GM19467 (cell line): ENCODE results near the gene GAS5.
"Not testable (repeated sequence)": the region's sequence is repeated elsewhere in the genome, so short reads cannot be mapped to it uniquely, and the experiment has no call there.

Source experiments
- ATAC-seq: cut with Tn5 transposase; IDR thresholded peaks from one replicate; pipeline ENCODE4 v1.9.1; 2021; ENCODE audit warnings: mild to moderate bottlenecking, moderate library complexity; ENCODE audit not compliant: unreplicated experiment

The GAS5 gene

DNA sequence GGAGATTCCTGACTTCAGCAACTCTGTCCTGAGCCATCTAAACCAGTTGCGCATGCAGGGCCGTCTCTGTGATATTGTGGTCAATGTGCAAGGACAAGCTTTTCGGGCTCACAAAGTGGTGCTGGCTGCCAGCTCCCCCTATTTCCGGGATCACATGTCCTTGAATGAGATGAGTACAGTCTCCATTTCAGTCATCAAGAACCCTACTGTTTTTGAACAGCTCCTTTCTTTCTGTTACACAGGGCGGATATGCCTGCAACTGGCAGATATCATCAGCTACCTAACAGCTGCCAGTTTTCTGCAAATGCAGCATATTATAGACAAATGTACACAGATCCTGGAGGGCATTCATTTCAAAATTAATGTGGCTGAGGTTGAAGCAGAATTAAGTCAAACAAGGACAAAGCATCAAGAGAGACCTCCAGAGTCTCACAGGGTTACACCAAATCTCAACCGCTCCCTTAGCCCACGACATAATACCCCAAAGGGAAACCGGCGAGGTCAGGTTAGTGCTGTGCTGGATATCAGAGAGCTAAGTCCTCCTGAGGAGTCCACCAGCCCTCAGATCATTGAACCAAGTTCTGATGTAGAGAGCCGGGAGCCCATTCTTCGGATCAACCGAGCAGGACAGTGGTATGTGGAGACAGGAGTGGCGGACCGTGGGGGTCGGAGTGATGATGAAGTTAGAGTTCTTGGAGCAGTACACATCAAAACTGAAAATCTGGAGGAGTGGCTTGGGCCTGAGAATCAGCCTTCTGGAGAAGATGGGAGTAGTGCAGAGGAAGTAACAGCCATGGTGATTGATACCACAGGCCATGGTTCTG is 2.7 kb upstream of the GAS5 start:
- no peak for ATAC-seq

DNA sequence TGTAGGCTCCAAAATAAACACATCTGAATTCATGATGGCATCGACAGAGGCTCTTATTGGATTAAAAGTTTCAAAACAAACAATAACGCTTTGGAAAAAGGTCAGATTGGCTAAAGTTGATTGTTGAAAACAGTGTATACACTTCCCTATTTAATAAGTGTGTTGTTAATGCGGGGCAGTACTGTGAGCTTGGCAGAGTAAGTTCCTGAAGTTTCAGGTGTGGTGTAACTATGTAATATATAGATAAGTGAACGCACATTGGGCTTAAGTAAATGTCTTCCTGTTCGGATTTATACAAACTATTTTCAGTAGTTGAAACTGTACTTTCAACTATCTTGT is 1.2 kb upstream of the GAS5 start:
- ATAC-seq: no peak

DNA sequence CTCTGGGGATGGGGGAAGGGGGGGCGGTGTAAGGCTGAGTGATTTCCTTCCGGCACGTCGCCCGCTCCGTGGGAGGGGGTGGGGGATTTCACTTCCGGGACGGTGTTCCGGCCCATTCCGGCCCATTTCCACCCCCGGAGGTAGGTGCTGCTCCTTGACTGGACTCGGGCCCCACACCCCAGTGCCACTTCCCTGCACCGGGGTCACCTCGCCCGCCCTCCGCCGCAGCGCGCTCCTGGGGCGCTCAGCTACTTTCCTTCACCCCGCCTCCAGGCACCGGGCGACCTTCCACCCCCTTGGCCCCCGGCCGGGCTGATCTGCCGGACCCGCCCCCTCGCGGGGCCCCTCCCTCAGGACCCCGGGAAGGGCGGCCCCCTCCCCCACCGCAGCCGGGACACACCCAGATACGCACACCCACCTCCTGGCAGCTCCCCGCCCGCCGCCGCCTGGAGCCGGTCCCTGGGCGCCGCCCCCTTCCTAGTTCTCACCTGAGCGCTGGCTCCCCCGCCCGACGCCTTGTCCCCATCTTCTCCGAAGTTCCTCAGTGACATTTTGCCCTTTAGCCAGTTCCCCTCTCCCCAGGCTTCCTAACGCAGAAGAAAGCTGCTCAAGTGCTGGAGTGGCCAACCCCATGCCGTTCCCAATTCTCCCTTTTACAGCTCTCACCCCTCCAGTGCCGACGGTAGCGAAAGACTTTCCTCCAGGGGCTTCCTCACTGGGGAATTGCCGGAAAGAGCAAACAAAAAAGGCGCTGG is 654 bp upstream of the GAS5 start, which contains the start of gene ZBTB37:
Gene ZBTB37 (plus strand): TSS at position 115 of the 755 bp plus-strand sequence. CDS start 1,846 bp downstream, outside the sequence.
- ATAC-seq: peak; percentile 50

DNA sequence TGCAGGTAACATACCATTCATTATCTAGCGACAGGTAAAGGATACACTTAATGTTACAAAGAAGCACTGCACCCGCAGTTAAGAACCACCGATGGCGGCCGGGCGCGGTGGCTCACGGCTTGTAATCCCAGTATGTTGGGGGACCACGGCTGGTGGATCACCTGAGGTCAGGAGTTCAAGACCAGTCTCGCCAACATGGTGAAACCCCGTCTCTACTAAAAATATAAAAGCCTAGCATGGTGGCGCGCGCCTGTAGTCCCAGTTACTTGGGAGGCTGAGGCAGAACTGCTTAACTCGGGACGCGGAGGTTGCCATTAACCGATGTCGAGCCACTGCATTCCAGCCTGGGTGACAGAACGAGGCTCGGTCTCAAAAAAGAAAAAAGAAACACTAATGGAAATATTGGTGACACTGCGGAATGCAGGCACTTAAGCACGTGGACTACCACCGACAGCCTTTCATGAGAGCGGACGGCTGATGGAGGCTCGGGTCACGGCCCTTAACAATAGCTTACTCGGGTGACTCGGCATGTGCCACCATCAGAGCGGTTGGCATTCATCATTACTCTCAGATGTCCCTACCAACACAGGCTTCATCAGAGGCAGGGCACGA is 542 bp downstream of the GAS5 start:
- ATAC-seq: no peak

DNA sequence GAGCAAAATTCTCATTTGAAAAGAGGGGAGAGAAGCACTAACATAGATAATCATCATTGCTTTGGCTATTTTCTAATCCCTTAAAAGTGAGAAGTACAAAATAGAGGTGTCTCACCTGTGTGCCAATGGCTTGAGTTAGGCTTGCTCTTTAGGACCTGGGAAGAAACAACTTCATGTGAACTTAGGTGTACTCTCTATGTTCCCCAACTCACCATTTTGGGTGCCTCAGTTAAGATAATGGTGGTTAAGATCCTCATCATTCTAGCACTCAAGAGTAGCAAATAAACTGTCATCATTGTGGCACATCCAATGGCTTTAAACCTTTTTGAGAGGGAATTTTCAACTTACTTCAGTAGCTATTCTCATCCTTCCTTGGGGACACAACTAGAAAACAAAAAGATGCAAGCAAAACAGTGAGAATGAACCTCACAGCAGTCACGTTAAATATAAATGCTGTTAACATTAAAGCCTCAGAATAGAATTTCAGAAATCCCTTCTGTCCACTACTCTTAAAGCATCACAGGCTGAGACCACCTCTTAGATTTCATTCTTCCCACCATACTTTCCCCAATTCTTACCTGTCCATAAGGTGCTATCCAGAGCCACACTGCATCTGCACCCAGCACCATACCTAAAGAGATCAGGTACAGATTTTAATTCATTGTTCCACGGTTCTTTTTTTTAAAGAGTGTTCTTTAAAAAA is 1.2 kb downstream of the GAS5 start:
- ATAC-seq: no peak

DNA sequence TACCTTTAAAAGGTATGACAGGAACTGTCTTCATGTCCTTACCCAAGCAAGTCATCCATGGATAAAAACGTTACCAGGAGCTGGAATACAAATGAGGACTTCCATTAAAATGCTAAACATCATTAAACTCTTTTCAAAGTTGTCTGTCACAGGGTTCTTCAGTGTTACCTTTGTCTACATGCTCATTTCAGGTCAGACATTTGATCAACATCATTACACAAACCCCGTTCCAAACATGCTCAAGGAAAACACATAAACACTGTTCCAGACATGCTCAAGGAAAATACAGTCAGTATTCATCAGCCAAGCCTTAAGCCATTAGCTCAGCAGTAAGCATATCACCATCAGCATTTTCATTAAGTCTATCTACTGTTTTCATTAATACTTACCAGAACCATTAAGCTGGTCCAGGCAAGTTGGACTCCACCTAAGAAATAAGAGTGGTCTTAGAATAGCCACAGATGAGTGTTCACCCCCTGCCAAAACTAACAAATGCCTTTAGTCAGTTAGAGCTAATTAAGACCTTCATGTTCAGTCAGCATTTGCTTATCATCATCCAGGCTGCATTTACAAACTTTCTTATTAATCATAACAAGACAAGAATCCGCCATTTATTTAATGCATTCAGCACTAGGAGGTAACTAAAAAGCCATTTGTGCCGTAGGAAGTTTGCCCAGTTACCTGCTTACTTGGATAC is 2.2 kb downstream of the GAS5 start:
- no peak for ATAC-seq

DNA sequence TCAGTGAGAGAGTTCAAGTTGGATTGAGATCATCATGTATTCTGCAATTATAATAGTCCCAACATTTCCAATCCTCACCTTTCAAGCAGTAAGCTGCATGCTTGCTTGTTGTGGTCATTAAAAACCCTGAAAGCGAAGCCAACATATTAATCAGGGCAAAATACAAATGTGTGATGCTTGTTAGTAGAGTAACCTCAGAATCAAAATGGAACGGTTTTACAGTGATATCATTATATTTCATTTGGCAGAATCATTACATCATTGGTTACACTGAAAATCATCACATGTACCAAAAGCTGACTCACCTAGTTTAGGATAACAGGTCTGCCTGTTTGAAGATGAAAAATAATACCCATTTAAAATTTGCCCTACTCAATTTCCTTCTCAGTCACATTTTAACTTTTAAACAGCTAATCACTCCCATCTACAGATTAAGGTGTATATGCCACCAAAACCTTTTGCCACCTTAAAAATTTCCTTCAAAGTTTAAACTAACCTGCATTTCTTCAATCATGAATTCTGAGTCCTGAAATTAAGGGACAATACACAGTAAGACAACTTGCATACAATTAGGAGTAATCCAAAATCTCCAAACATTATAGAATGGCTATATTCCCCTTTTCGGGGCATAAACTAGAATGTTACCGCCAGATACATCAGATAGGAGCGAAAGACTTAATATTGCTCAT is 3.5 kb downstream of the GAS5 start:
- no peak for ATAC-seq

DNA sequence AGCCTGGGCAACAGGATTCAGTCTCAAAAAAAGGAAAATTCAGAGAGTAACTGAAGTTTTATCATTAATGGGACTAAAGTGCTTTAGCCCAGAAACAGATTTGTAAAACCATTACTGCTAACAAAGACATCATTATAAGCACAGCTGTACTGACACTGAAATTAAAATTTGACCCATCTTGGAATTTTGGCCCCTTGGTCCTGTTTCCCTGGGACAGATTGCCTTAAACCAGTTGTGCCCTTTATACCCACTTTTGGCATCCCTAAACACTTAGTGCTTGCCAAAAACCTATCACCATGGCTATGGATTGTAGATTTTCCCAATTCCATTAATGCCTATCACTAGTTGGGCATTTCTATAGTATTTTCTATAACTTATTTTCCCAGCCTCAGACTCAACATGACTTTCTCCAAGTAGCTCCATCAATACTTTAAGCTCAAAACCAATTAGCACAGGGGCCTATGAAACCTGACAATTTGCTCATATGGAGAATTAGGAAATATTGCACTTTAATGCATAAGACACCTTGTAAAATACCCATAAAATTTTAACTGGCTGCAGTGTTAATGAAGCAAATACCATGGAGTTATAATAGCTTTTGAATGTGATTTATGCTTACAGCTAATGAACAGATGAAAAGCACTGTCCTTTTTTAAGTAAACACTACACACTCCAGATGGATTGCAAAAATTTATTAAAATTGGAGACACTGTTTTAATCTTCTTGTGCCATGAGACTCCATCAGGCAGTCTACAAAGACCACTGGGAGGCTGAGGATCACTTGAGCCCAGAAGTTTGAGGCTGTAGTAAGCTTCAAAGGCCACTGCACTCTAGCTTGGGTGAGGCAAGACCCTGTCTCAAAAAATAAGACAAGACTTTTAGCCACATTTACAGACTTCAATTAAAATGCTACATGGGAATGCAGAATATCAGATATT is 4.3 kb downstream of the GAS5 start:
- no peak for ATAC-seq

DNA sequence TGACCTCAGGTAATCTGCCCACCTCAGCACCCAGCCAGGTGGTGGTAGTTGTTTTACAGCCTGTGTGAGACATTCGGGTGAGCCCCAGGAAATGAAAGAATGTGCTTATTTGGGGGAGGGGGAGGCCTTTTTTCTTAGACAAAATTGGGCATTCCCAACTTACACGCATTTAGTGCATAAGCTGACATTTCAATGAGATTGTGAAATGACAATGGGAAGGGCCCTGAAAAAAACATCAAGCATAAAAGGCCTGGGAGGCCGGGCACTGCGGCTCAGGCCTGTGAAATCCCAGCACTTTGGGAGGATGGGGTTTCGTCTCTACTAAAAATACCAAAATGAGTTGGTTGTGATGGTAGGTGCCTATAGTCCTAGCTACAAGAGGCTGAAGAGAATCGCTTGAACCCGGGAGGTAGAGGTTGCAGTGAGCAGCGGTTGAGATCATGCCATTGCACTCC is 5.0 kb downstream of the GAS5 start:
- ATAC-seq: no peak

DNA sequence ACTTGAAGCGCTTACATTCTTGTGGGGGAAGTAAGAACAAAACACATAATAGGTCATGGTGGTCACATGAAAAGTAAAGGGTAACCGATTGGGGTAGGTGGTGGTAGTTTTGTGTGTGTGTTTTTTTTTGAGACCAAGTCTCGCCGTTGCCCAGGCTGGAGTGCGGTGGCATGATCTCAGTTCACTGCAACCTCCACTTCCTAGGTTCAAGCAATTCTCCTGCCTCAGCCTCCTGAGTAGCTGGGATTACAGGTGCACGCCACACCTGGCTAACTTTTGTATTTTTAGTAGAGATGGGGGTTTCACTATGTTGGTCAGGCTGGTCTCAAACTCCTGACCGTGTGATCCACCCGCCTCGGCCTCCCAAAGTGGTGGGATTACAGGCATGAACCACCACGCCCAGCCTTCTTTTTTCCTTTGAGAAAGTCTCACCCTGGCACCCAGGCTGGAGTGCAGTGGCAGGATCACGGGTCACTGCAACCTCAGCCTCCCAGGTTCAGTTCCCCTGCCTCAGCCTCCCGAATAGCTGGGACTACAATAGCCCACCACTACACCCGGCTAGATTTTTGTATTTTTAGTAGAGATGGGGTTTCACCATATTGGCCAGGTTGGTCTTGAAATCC is 5.5 kb downstream of the GAS5 start:
- not testable (repeated sequence) for ATAC-seq

DNA sequence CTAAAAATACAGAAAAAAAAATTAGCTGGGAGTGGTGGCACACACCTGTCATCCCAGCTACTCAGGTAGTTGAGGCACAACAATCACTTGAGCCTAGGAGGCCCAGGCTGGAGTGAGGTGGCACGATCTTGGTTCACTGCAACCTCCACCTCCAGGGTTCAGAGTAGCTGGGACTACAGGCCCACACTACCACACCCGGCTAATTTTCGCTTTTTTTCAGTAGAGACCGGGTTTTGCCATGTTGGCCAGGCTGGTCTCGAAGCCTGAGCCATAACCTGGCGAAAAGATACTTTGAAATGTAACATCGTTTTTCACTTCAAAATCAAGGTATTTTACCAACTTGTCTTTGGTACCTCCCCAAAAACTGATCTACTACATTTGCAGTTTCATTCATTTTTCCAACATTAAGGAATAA is 6.1 kb downstream of the GAS5 start:
- no peak for ATAC-seq

DNA sequence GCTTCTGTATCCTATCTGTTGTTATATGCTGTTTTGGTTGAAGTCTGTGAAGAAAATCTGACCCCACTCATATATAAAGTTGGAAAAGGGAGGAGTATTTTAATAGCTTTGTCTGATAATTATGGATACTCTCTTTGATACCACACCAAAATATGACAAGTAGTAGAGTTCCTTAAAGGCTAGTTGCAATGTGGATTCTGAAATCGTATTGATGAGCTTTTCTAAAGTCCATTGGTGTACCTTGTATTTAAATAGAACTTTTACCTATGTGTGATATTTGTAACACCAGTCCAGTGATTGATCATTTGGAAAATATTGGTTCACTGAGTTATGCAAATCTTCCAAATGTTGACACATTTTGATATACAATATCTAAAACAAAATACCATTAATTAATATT is 7.7 kb downstream of the GAS5 start:
- no peak for ATAC-seq

DNA sequence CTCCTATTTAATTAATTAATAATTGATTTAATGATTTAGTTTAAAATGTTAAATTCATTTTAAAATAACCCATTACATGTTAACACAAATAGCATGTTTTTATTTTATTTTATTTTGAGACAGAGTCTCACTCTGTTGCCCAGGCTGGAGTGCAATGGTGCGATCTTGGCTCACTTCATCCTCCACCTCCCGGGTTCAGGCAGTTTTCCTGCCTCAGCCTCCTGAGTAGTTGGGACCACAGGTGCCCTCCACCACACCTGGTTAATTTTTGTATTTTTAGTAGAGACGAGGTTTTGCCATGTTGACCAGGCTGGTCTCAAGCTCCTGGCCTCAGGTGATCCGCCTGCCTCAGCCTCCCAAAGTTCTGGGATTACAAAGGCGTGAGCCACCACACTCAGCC is 8.2 kb downstream of the GAS5 start:
- not testable (repeated sequence) for ATAC-seq

DNA sequence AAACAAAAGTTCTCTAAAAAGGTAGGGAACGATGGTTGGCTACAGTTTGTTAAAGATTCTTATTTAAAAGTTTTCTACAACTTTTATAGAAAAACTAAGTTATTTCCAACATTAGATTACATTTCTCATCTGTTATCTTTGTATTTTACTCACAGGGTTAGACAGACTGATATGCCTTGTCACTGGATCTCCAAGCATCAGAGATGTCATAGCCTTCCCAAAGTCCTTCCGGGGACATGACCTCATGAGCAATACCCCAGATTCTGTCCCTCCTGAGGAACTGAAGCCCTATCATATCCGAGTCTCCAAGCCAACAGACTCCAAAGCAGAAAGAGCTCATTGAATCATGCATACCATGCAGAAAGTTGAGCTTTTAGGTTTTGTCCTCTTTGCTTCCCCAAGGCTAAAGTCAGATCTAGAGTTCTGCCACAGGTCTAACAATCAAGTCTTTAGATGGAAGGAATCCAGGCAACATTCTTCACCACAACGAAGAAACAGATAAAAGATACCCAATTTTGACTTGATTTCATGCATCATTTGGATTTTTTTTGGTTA is 10.3 kb downstream of the GAS5 start:
- no peak for ATAC-seq

DNA sequence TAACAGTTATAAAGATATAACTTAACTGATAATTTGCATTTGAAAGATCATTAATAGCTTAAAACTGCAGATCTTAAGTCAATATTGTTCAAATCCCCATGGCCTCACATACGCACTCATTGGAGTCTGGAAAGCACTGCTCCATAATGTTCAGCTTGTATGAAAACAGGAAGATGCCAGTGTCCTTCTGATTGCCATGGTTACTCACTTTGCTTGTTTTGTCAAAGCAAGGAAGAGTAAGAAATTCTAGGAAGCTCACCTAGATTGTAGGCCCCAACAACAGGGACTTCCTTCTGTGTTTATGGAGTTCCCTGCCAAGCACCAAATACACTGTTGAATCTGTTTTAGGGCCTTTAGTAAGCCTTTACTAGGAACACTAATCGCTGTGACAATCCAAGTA is 10.9 kb downstream of the GAS5 start:
- ATAC-seq: no peak

DNA sequence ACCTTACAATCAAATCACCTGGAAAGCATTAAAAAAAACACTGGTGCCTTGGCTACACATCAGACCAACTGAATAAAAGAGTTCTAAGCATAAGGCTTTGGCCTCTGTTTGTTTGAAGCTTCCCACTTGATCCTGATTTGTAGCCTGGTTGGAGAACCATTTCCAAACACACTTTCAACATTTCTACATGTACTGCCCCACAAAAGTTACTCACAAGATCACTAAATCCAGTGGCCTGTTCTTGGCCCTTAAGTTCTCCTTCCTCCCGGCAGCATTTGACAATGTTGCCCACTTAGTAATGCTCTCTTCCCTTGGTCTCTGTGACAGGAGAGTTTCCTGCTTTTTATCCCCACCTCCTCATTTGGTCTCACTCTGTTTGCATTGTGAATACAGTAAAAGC is 11.8 kb downstream of the GAS5 start:
- ATAC-seq: no peak

DNA sequence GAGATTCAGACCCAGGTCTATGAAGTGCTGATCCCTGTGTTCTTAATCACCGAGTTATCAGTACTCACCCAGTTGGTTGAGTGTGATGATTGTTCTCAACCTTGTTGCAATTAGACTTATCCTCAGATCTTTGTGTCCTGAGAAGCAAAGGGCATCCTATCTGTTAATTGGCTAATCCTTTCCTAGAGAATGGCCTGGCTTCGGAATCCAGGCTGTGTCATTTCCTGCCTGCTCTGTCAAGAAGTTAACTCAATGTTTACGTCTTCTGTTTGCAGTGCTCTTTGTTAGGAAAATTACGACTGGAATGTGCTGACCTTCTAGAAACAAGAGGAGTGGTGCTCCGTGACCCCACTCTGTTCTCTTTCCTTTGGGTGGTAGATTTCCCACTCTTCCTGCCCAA is 14.7 kb downstream of the GAS5 start:
- ATAC-seq: no peak

DNA sequence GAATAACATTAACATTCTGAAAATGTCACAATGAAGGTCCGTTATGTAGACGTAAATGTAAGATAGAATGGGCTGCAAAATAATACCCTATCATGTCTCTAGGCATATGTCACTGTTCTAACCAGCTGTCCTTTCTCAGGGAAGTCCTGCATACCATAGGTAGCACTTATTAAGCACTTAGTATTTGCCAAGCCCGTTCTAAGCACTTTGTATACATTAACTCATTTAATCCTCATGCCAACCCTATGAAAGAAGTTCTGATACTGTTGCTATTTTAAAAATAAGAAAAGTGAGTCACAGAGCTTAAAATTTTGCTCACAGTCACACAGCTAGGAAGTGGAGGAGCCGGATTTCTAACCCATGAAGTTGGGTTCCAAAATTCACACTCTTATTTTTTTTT is 15.7 kb downstream of the GAS5 start:
- no peak for ATAC-seq
